ENCODE data around the gene RHOBTB3.

DNA sequence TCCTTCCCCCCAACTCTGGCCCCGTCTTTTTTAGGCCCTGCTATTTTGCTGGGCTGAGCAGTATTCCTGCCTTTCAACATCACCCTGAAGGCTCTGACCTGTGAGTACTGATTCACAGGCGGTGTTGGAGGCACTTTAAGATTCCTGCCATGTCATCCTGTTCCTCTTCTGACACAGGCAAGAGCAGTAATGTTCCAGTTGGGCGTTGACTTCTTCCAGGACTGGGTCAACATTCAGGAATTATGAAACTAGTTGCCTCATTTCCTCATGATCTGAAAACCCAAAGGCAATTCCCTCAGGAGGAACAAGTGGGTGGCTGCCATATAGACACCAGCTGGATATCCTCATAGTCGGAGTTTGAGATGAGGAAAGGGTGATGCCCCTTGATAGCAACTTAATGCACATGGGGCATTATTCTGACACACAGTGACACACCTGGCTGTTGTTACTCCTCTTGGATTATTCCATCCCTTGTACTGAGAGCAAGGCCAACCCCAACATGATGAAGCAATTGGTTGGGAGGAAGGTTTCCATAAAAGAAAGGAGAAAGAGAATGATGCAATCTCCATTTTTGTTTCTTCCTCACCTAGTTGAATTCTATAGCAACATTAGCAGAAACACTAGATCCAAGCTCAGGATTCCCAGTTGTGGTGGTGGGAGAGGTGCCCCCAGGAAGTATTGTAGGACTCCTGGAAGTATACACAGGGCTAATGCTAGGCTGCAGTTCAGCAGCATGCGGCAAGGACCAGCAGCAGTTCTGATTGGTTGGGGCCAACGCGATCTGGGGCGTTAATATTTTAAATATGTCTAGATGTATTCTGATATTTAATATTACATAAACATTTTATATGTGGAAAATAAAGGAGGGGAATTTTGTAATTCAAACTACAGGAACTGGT lies 111.0 kb downstream of the RHOBTB3 start:
- no peak for TF ChIP-seq MYC (IDR thresholded peaks at IDR 0.05; ENCODE audit: low read depth, low read length)
- TF ChIP-seq POLR2A (IDR thresholded peaks at IDR 0.05; ENCODE audit: low read depth, low read length): no peak
- TF ChIP-seq JUN (IDR thresholded peaks at IDR 0.05; ENCODE audit: borderline replicate concordance, insufficient read depth, insufficient read length, low read depth): no peak

Data from endothelial cell of umbilical vein (primary cell).